Measurements from ENCODE around the gene CHCHD4.

CHCHD4 gene

DNA sequence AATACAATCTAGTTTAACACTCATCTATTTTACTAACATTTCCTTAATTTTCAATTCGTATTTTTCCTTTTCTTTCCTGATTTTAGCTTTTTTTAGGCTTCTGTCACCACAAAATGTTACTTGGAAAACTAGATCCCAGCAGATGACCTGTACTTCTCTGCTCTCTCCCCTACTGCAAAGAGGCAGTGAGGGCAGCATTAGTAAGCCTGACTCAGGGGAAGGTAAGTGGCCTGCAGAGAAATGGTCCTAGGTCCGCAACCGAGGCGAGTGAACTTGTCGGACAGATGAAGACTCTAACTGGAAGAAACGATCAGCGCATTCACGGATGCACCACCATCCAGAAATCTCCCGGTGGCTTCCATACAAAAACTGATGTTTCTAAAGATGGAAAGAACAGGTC lies 20.6 kb upstream of the CHCHD4 start:
- TF ChIP-seq SIN3A (IDR thresholded peaks at IDR 0.05; ENCODE audit: borderline replicate concordance, insufficient read depth, low read length) (no peak), TAF1 (IDR thresholded peaks at IDR 0.05; ENCODE audit: borderline replicate concordance, insufficient read depth, low read length) (no peak), FOXP2 (optimal IDR thresholded peaks at IDR 0.05; ENCODE audit: borderline replicate concordance, extremely low read depth, extremely low read length, insufficient read depth) (no peak), POLR2AphosphoS5 (IDR thresholded peaks at IDR 0.05; ENCODE audit: low read depth, low read length) (no peak)
- TF ChIP-seq, protein P1, sequence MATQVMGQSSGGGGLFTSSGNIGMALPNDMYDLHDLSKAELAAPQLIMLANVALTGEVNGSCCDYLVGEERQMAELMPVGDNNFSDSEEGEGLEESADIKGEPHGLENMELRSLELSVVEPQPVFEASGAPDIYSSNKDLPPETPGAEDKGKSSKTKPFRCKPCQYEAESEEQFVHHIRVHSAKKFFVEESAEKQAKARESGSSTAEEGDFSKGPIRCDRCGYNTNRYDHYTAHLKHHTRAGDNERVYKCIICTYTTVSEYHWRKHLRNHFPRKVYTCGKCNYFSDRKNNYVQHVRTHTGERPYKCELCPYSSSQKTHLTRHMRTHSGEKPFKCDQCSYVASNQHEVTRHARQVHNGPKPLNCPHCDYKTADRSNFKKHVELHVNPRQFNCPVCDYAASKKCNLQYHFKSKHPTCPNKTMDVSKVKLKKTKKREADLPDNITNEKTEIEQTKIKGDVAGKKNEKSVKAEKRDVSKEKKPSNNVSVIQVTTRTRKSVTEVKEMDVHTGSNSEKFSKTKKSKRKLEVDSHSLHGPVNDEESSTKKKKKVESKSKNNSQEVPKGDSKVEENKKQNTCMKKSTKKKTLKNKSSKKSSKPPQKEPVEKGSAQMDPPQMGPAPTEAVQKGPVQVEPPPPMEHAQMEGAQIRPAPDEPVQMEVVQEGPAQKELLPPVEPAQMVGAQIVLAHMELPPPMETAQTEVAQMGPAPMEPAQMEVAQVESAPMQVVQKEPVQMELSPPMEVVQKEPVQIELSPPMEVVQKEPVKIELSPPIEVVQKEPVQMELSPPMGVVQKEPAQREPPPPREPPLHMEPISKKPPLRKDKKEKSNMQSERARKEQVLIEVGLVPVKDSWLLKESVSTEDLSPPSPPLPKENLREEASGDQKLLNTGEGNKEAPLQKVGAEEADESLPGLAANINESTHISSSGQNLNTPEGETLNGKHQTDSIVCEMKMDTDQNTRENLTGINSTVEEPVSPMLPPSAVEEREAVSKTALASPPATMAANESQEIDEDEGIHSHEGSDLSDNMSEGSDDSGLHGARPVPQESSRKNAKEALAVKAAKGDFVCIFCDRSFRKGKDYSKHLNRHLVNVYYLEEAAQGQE (IDR thresholded peaks at IDR 0.05; ENCODE audit: insufficient read depth in 1 of 2, low read depth in 2 of 2, low read length in 2 of 2), result no peak

DNA sequence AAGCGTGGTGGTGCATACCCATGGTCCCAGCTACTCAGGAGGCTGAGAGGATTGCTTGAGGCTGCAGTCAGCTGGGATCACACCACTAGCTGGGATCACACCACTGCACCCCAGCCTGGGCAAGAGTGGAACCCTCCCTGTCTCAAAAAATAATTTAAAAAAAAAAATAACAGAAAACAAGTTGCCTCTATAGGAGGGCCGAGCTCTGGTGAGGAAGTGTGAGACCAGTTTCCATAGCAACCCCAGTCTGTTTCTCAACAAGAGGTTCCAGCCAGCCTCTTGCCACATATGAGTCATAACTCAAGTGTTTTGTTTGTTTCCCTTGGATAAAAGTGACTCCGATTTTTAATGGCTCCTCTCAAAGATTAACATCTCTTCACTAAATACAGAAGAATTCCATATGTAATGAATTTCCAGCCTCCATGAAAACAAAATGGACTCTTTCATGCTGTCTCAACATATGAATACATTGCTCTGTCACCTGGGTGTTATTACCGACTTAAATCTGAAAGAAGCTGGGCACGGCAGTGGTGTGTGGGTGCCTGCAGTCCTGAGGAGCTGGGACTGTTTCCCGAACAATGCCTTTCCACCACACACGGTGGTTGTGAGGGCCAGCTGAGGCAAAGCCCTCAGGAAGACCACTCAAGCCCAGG lies 19.9 kb upstream of the CHCHD4 start:
- no peak for TF ChIP-seq TAF1 (IDR thresholded peaks at IDR 0.05; ENCODE audit: borderline replicate concordance, insufficient read depth, low read length)
- TF ChIP-seq, protein P1 (IDR thresholded peaks at IDR 0.05; ENCODE audit: insufficient read depth in 1 of 2, low read depth in 2 of 2, low read length in 2 of 2), result no peak
- no peak for TF ChIP-seq SIN3A (IDR thresholded peaks at IDR 0.05; ENCODE audit: borderline replicate concordance, insufficient read depth, low read length)
- TF ChIP-seq POLR2AphosphoS5 (IDR thresholded peaks at IDR 0.05; ENCODE audit: low read depth, low read length), result no peak

DNA sequence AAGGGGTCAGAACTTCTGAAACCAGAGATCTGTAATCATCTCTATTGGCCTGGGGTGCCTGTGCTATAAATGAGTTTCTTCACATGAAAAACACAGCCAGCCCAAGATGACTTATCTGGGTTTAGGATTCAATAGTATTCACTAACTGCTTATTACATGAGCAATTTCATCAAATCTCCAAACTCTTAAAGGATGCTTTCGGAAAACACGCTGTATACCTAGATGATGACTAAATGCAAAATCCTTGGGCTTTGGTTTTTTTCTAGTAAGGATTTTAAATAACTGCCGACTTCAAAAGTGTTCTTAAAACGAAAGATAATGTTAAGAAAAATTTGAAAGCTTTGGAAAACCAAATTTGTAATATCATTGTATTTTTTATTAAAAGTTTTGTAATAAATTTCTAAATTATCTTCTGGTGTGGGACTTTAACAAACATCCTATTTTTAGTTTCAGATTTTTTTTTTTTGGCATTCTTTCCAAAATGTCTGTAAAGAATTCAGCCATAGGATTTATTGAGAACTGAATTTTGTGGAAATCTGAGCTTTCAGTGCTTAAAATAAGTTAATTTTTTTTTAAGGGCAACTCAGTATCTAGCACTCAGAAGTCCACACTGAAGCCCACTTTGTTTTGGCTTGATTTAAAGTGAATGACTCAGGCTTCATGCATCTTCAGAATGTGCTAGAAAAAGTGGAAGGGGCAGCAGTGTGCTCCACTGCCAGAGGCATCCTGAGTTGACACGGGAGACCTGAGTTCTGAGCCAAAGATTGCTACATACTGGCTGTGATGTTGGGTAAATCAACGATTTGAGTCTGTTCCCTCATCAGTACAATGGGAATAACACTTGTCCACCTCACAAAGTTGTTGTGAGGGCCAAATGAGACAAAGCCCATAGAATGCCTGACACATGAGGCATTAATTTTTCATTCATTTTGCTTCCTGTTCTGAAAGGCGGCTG lies 18.9 kb upstream of the CHCHD4 start:
- TF ChIP-seq SIN3A (IDR thresholded peaks at IDR 0.05; ENCODE audit: borderline replicate concordance, insufficient read depth, low read length) (no peak), POLR2AphosphoS5 (IDR thresholded peaks at IDR 0.05; ENCODE audit: low read depth, low read length) (peak; percentile 33; the same call in 1 of the 2 replicates)
- TF ChIP-seq, protein P1 (IDR thresholded peaks at IDR 0.05; ENCODE audit: insufficient read depth in 1 of 2, low read depth in 2 of 2, low read length in 2 of 2), result no peak

DNA sequence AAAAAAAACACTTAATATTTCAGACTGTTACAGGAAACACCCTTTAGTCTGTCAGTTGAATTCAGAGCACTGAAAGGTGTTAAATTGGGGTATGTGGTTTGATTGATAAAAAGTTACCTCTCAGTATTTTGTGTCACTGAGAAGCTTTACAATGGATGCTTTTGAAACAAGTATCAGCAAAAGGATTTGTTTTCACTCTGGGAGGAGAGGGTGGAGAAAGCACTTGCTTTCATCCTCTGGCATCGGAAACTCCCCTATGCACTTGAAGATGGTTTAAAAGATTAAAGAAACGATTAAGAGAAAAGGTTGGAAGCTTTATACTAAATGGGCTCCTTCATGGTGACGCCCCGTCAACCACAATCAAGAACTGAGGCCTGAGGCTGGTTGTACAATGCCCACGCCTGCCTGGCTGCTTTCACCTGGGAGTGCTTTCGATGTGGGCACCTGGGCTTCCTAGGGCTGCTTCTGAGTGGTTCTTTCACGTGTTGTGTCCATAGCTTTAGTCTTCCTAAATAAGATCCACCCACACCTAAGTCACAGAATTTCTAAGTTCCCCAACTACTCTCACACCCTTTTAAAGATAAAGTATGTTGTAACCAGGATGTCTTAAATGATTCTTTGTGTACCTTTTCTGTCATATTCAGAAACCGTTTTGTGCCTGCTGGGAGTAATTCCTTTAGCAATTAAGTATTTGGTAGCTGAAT lies 18.0 kb upstream of the CHCHD4 start:
- TF ChIP-seq, protein P1 (IDR thresholded peaks at IDR 0.05; ENCODE audit: insufficient read depth in 1 of 2, low read depth in 2 of 2, low read length in 2 of 2), result no peak
- no peak for TF ChIP-seq TAF1 (IDR thresholded peaks at IDR 0.05; ENCODE audit: borderline replicate concordance, insufficient read depth, low read length)
- TF ChIP-seq FOXP2 (optimal IDR thresholded peaks at IDR 0.05; ENCODE audit: borderline replicate concordance, extremely low read depth, extremely low read length, insufficient read depth), result no peak
- TF ChIP-seq SIN3A (IDR thresholded peaks at IDR 0.05; ENCODE audit: borderline replicate concordance, insufficient read depth, low read length), result no peak
- TF ChIP-seq POLR2AphosphoS5 (IDR thresholded peaks at IDR 0.05; ENCODE audit: low read depth, low read length), result no peak

Data from PFSK-1 (cell line).